Nephron (organoid): Measurements from ENCODE around the gene BCAR3.

Experiments
- H3K27ac Mint-ChIP-seq, 3 experiments: 2 replicates each; pipeline ENCODE4 v1.8.0; 2020; ENCODE audit warnings: mixed read lengths in 3 of 3, mild to moderate bottlenecking in 2 of 3, moderate library complexity in 1 of 3
- H3K27me3 Mint-ChIP-seq: 2 replicates; pipeline ENCODE4 v1.8.0; 2021; ENCODE audit warnings: low read depth, mild to moderate bottlenecking, moderate library complexity, mixed read lengths
- H3K36me3 Mint-ChIP-seq: 2 replicates; pipeline ENCODE4 v1.8.0; 2020; ENCODE audit warnings: low read depth, mixed read lengths
- H3K4me1 Mint-ChIP-seq: 2 replicates; pipeline ENCODE4 v1.8.0; 2020; ENCODE audit warnings: mixed read lengths
- H3K4me3 Mint-ChIP-seq, 3 experiments: 2 replicates each; pipeline ENCODE4 v1.8.0; 2020; ENCODE audit warnings: mild to moderate bottlenecking in 3 of 3, mixed read lengths in 3 of 3, moderate library complexity in 2 of 3
- H3K9me3 Mint-ChIP-seq: 2 replicates; pipeline ENCODE4 v1.8.0; 2020; ENCODE audit warnings: mixed read lengths
- CTCF ChIP-seq, 3 experiments: fragments of 200-600 bp; sonication (generic); IDR thresholded peaks; one replicate each; pipeline ENCODE4 v1.5.0; 2021; ENCODE audit warnings: antibody characterized with exemption in 3 of 3; ENCODE audit not compliant: unreplicated experiment in 3 of 3

The BCAR3 gene

GRCh38 chr1:93681101-93681988 is at the start of gene BCAR3:
Gene BCAR3, minus strand, starts transcription at chr1:93681837. Its CDS starts 6,907 bp downstream, at chr1:93674930.
- peaks cover 44% of the 10 kb centered on the region for H3K4me1 Mint-ChIP-seq
- H3K9me3 Mint-ChIP-seq: no peaks in the 10 kb centered on the region
- peaks cover 32% of the 10 kb centered on the region for H3K27me3 Mint-ChIP-seq
- TF ChIP-seq CTCF (IDR thresholded peaks at IDR 0.05; ENCODE audit: unreplicated experiment in 3 of 3): peak; percentile 15 to 31 (median 21)
- peaks cover 6% of the 10 kb centered on the region for H3K36me3 Mint-ChIP-seq
- H3K27ac Mint-ChIP-seq: peak within 1 kb of the TSS; percentile 78 to 93 (median 91)
- H3K4me3 Mint-ChIP-seq: peak within 1 kb of the TSS; percentile 84 to 94 (median 91)

- H3K4me3 Mint-ChIP-seq: no peak overlapping the region
- no peak for TF ChIP-seq CTCF (IDR thresholded peaks at IDR 0.05; ENCODE audit: unreplicated experiment in 3 of 3)
- H3K9me3 Mint-ChIP-seq: no peaks in the 10 kb centered on the region
- peaks cover 13% of the 10 kb centered on the region for H3K4me1 Mint-ChIP-seq
- H3K27me3 Mint-ChIP-seq: peaks cover 23% of the 10 kb centered on the region
- H3K36me3 Mint-ChIP-seq: no peaks in the 10 kb centered on the region
- H3K27ac Mint-ChIP-seq: peak overlapping the region in 1 of 3 experiments; percentile 8
These were observed 49.0 kb upstream of the BCAR3 start for GRCh38 chr1:93730621-93731020.

GRCh38 chr1:93729906-93730305 is 48.3 kb upstream of the BCAR3 start:
- H3K4me1 Mint-ChIP-seq: peaks cover 17% of the 10 kb centered on the region
- no peak for TF ChIP-seq CTCF (IDR thresholded peaks at IDR 0.05; ENCODE audit: unreplicated experiment in 3 of 3)
- H3K4me3 Mint-ChIP-seq: no peak overlapping the region
- H3K36me3 Mint-ChIP-seq: no peaks in the 10 kb centered on the region
- peaks cover 23% of the 10 kb centered on the region for H3K27me3 Mint-ChIP-seq
- no peaks in the 10 kb centered on the region for H3K9me3 Mint-ChIP-seq
- H3K27ac Mint-ChIP-seq: peak overlapping the region in 1 of 3 experiments; percentile 26

GRCh38 chr1:93729502-93729901 is 47.9 kb upstream of the BCAR3 start:
- Mint-ChIP-seq H3K4me3 (no peak overlapping the region), H3K27me3 (peaks cover 23% of the 10 kb centered on the region), H3K9me3 (no peaks in the 10 kb centered on the region), H3K4me1 (peaks cover 19% of the 10 kb centered on the region), H3K27ac (no peak overlapping the region), H3K36me3 (no peaks in the 10 kb centered on the region)
- TF ChIP-seq CTCF (IDR thresholded peaks at IDR 0.05; ENCODE audit: unreplicated experiment in 3 of 3): no peak

GRCh38 chr1:93728480-93729131 is 47.0 kb upstream of the BCAR3 start:
- no peak overlapping the region for H3K4me3 Mint-ChIP-seq
- no peaks in the 10 kb centered on the region for H3K9me3 Mint-ChIP-seq
- H3K27ac Mint-ChIP-seq: no peak overlapping the region
- no peak for TF ChIP-seq CTCF (IDR thresholded peaks at IDR 0.05; ENCODE audit: unreplicated experiment in 3 of 3)
- H3K36me3 Mint-ChIP-seq: no peaks in the 10 kb centered on the region
- peaks cover 17% of the 10 kb centered on the region for H3K27me3 Mint-ChIP-seq
- peaks cover 14% of the 10 kb centered on the region for H3K4me1 Mint-ChIP-seq
